ENCODE data around the gene ATXN10.

The ATXN10 gene

GRCh38 chr22:45786726-45787125 is 115.1 kb downstream of the ATXN10 start:
- H3K18ac ChIP-seq (ENCODE audit: low read length): no peak overlapping the region
- no peak overlapping the region for H2BK120ac ChIP-seq (ENCODE audit: insufficient read depth, low read length, poor library complexity)
- H3K14ac ChIP-seq (ENCODE audit: low read length): no peak overlapping the region
- H3K4me2 ChIP-seq (ENCODE audit: low read length): no peak overlapping the region
- H4K91ac ChIP-seq (ENCODE audit: low read depth, low read length): no peak overlapping the region
- no peak overlapping the region for H2AK5ac ChIP-seq (ENCODE audit: low read length)
- H3K27me3 ChIP-seq (ENCODE audit: insufficient read depth, low read length): no peaks in the 10 kb centered on the region
- H3K4me3 ChIP-seq (ENCODE audit: low read depth, low read length): no peak overlapping the region
- no peak overlapping the region for H3K23ac ChIP-seq (ENCODE audit: low read length)
- no peaks in the 10 kb centered on the region for H3K79me1 ChIP-seq (ENCODE audit: low read length)
- H3K9ac ChIP-seq (ENCODE audit: low read length): no peak overlapping the region
- peaks cover 0 to 7% of the 10 kb centered on the region in 2 experiments for H3K4me1 ChIP-seq (ENCODE audit: control insufficient read depth in 1 of 2, insufficient read depth in 2 of 2, low read length in 2 of 2)
- no peak overlapping the region for H4K8ac ChIP-seq (ENCODE audit: low read depth, low read length)
- no peaks in the 10 kb centered on the region for H3K79me2 ChIP-seq (ENCODE audit: control insufficient read depth, insufficient read depth, low read length, poor library complexity)
- DNase-seq: no peak
- H4K12ac ChIP-seq (ENCODE audit: low read depth, low read length): no peak overlapping the region
- no peak overlapping the region for H2AFZ ChIP-seq (ENCODE audit: insufficient read depth, low read length, poor library complexity)
- WGBS (ENCODE audit: extremely low coverage, insufficient coverage, insufficient read length): no CpG with 5 or more reads among the region's 2 CpGs
- H3K36me3 ChIP-seq (ENCODE audit: control insufficient read depth in 1 of 2, insufficient read depth in 2 of 2, low read length in 2 of 2): no peaks in the 10 kb centered on the region
- no peaks in the 10 kb centered on the region for H3K9me3 ChIP-seq (ENCODE audit: insufficient read depth, low read depth, low read length)
- H3K4ac ChIP-seq (ENCODE audit: low read depth, low read length): no peak overlapping the region
- no peak overlapping the region for H3K27ac ChIP-seq (ENCODE audit: low read depth, low read length)
- no peak overlapping the region for H2BK12ac ChIP-seq (ENCODE audit: low read length)
- H2BK5ac ChIP-seq (ENCODE audit: low read depth, low read length, poor library complexity): no peak overlapping the region

- Histone ChIP-seq H3K27me3 (ENCODE audit: insufficient read depth, low read length) (no peaks in the 10 kb centered on the region), H3K23ac (ENCODE audit: low read length) (no peak overlapping the region), H3K79me2 (ENCODE audit: control insufficient read depth, insufficient read depth, low read length, poor library complexity) (no peaks in the 10 kb centered on the region), H3K4ac (ENCODE audit: low read depth, low read length) (no peak overlapping the region), H2AK5ac (ENCODE audit: low read length) (no peak overlapping the region), H2BK5ac (ENCODE audit: low read depth, low read length, poor library complexity) (no peak overlapping the region), H4K91ac (ENCODE audit: low read depth, low read length) (no peak overlapping the region), H2BK12ac (ENCODE audit: low read length) (no peak overlapping the region), H3K9ac (ENCODE audit: low read length) (no peak overlapping the region), H4K8ac (ENCODE audit: low read depth, low read length) (no peak overlapping the region), H3K27ac (ENCODE audit: low read depth, low read length) (no peak overlapping the region), H3K36me3 (ENCODE audit: control insufficient read depth in 1 of 2, insufficient read depth in 2 of 2, low read length in 2 of 2) (no peaks in the 10 kb centered on the region), H3K79me1 (ENCODE audit: low read length) (no peaks in the 10 kb centered on the region), H2BK120ac (ENCODE audit: insufficient read depth, low read length, poor library complexity) (no peak overlapping the region), H3K14ac (ENCODE audit: low read length) (no peak overlapping the region), H3K4me1 (ENCODE audit: control insufficient read depth in 1 of 2, insufficient read depth in 2 of 2, low read length in 2 of 2) (peaks cover 0 to 7% of the 10 kb centered on the region in 2 experiments), H3K4me3 (ENCODE audit: low read depth, low read length) (no peak overlapping the region), H3K4me2 (ENCODE audit: low read length) (no peak overlapping the region), H4K12ac (ENCODE audit: low read depth, low read length) (no peak overlapping the region), H3K9me3 (ENCODE audit: insufficient read depth, low read depth, low read length) (no peaks in the 10 kb centered on the region), H3K18ac (ENCODE audit: low read length) (no peak overlapping the region), H2AFZ (ENCODE audit: insufficient read depth, low read length, poor library complexity) (no peak overlapping the region)
- WGBS (ENCODE audit: extremely low coverage, insufficient coverage, insufficient read length): no CpG with 5 or more reads among the region's 2 CpGs
- no peak for DNase-seq
Measured at GRCh38 chr22:45787759-45788158, 116.1 kb downstream of the ATXN10 start.

GRCh38 chr22:45788522-45788921 is 116.9 kb downstream of the ATXN10 start:
- no CpG with 5 or more reads among the region's 8 CpGs for WGBS (ENCODE audit: extremely low coverage, insufficient coverage, insufficient read length)
- Histone ChIP-seq H2AFZ (ENCODE audit: insufficient read depth, low read length, poor library complexity) (no peak overlapping the region), H2BK12ac (ENCODE audit: low read length) (no peak overlapping the region)

GRCh38 chr22:45790401-45790800 is 118.8 kb downstream of the ATXN10 start:
- H3K27me3 ChIP-seq (ENCODE audit: insufficient read depth, low read length): no peaks in the 10 kb centered on the region
- DNase-seq: no peak
- no peak overlapping the region for H4K12ac ChIP-seq (ENCODE audit: low read depth, low read length)
- H3K36me3 ChIP-seq (ENCODE audit: control insufficient read depth in 1 of 2, insufficient read depth in 2 of 2, low read length in 2 of 2): peaks cover 4 to 7% of the 10 kb centered on the region in 2 experiments
- H4K8ac ChIP-seq (ENCODE audit: low read depth, low read length): no peak overlapping the region
- H3K4me3 ChIP-seq (ENCODE audit: low read depth, low read length): no peak overlapping the region
- no peaks in the 10 kb centered on the region for H3K79me2 ChIP-seq (ENCODE audit: control insufficient read depth, insufficient read depth, low read length, poor library complexity)
- no peak overlapping the region for H3K4me2 ChIP-seq (ENCODE audit: low read length)
- no peak overlapping the region for H3K27ac ChIP-seq (ENCODE audit: low read depth, low read length)
- H2AFZ ChIP-seq (ENCODE audit: insufficient read depth, low read length, poor library complexity): no peak overlapping the region
- no peaks in the 10 kb centered on the region for H3K79me1 ChIP-seq (ENCODE audit: low read length)
- H3K9ac ChIP-seq (ENCODE audit: low read length): no peak overlapping the region
- H3K9me3 ChIP-seq (ENCODE audit: insufficient read depth, low read depth, low read length): peaks cover 3% of the 10 kb centered on the region
- H3K4me1 ChIP-seq (ENCODE audit: control insufficient read depth in 1 of 2, insufficient read depth in 2 of 2, low read length in 2 of 2): peaks cover 0 to 2% of the 10 kb centered on the region in 2 experiments
- H3K4ac ChIP-seq (ENCODE audit: low read depth, low read length): no peak overlapping the region
- H2BK120ac ChIP-seq (ENCODE audit: insufficient read depth, low read length, poor library complexity): no peak overlapping the region
- no peak overlapping the region for H2AK5ac ChIP-seq (ENCODE audit: low read length)
- no peak overlapping the region for H3K18ac ChIP-seq (ENCODE audit: low read length)
- no peak overlapping the region for H2BK12ac ChIP-seq (ENCODE audit: low read length)
- no CpG with 5 or more reads among the region's 1 CpG for WGBS (ENCODE audit: extremely low coverage, insufficient coverage, insufficient read length)
- H4K91ac ChIP-seq (ENCODE audit: low read depth, low read length): no peak overlapping the region
- H3K14ac ChIP-seq (ENCODE audit: low read length): no peak overlapping the region
- H2BK5ac ChIP-seq (ENCODE audit: low read depth, low read length, poor library complexity): no peak overlapping the region
- no peak overlapping the region for H3K23ac ChIP-seq (ENCODE audit: low read length)

More at GRCh38 chr22:45788522-45788921, 116.9 kb downstream of the ATXN10 start:
- Histone ChIP-seq H3K27ac (ENCODE audit: low read depth, low read length) (no peak overlapping the region), H3K4ac (ENCODE audit: low read depth, low read length) (no peak overlapping the region), H3K9ac (ENCODE audit: low read length) (no peak overlapping the region), H3K27me3 (ENCODE audit: insufficient read depth, low read length) (no peaks in the 10 kb centered on the region), H3K18ac (ENCODE audit: low read length) (no peak overlapping the region), H4K12ac (ENCODE audit: low read depth, low read length) (no peak overlapping the region), H3K4me1 (ENCODE audit: control insufficient read depth in 1 of 2, insufficient read depth in 2 of 2, low read length in 2 of 2) (peaks cover 0 to 7% of the 10 kb centered on the region in 2 experiments), H4K8ac (ENCODE audit: low read depth, low read length) (no peak overlapping the region), H3K79me1 (ENCODE audit: low read length) (no peaks in the 10 kb centered on the region), H3K4me2 (ENCODE audit: low read length) (no peak overlapping the region), H3K23ac (ENCODE audit: low read length) (no peak overlapping the region), H3K4me3 (ENCODE audit: low read depth, low read length) (no peak overlapping the region), H3K9me3 (ENCODE audit: insufficient read depth, low read depth, low read length) (peaks cover under 1% of the 10 kb centered on the region), H2BK5ac (ENCODE audit: low read depth, low read length, poor library complexity) (no peak overlapping the region), H2BK120ac (ENCODE audit: insufficient read depth, low read length, poor library complexity) (no peak overlapping the region), H2AK5ac (ENCODE audit: low read length) (no peak overlapping the region), H3K79me2 (ENCODE audit: control insufficient read depth, insufficient read depth, low read length, poor library complexity) (no peaks in the 10 kb centered on the region), H3K14ac (ENCODE audit: low read length) (no peak overlapping the region), H4K91ac (ENCODE audit: low read depth, low read length) (no peak overlapping the region), H3K36me3 (ENCODE audit: control insufficient read depth in 1 of 2, insufficient read depth in 2 of 2, low read length in 2 of 2) (peaks cover under 1 to 1% of the 10 kb centered on the region in 2 experiments)
- DNase-seq: no peak

All from trophoblast cell (in vitro differentiated cells and primary cell).